ENCODE measurements around the gene RTN3. TPM values are rescaled to one million over a fixed set of nuclear protein-coding genes. Genes with fewer than 3 reads are reported as not detected.

RTN3 gene
- total and polyA plus RNA-seq, 9 of the 15 experiments (the other 6 are each of a cell fraction or from before 2014, with no cell fraction given), result 41.6 to 169 (median 93.5) TPM

- peak; percentile 63 for TF ChIP-seq KDM5B (IDR thresholded peaks at IDR 0.05; ENCODE audit: insufficient replicate concordance, low read depth, low read length)
- peak; percentile 10 for TF ChIP-seq CCNT2 (IDR thresholded peaks at IDR 0.05; ENCODE audit: borderline replicate concordance, extremely low read depth, insufficient read length, low read depth, low read length)
- TF ChIP-seq ZNF592 (IDR thresholded peaks at IDR 0.05), result 0 out of 2 replicates have a peak, but pooled peaks have one; percentile 18
- TF ChIP-seq MCM3 (IDR thresholded peaks at IDR 0.05), result no peak
- TF ChIP-seq ILK (tag; IDR thresholded peaks at IDR 0.05; ENCODE audit: borderline replicate concordance, low read depth), result no peak
- peak in 1 of 3 experiments; percentile 7 for TF ChIP-seq YY1 (IDR thresholded peaks at IDR 0.05; ENCODE audit: borderline replicate concordance in 1 of 3, control insufficient read depth in 1 of 3, extremely low read depth in 1 of 3, insufficient read depth in 3 of 3, insufficient read length in 1 of 3, insufficient replicate concordance in 2 of 3, low read depth in 1 of 3, low read length in 2 of 3)
- no peak for TF ChIP-seq EP300 (IDR thresholded peaks at IDR 0.05; ENCODE audit: low read length)
- peak; percentile 76 for TF ChIP-seq VEZF1 (CRISPR knock-in tag; IDR thresholded peaks at IDR 0.05)
- no peak for TF ChIP-seq ZFP91 (CRISPR knock-in tag; IDR thresholded peaks at IDR 0.05)
- no peak for TF ChIP-seq MEIS2 (IDR thresholded peaks at IDR 0.05; ENCODE audit: partially characterized antibody)
- no peak for TF ChIP-seq SAFB2 (IDR thresholded peaks at IDR 0.05; ENCODE audit: borderline replicate concordance, low read depth, low read length, severe bottlenecking)
- TF ChIP-seq POLR2H (tag; IDR thresholded peaks at IDR 0.05; ENCODE audit: low read depth), result no peak
- no peak for TF ChIP-seq JUNB (CRISPR knock-in tag; conservative IDR thresholded peaks at IDR 0.05)
- no peak for TF ChIP-seq AFF4 (CRISPR knock-in tag; IDR thresholded peaks at IDR 0.05)
Observed at GRCh38 chr11:63769042-63769713, 87.9 kb downstream of the RTN3 start (continued).

All from K562 (cell line).